ENCODE results near the gene GMPR.
"Not testable (repeated sequence)": the region's sequence is repeated elsewhere in the genome, so short reads cannot be mapped to it uniquely, and the experiment has no call there.

Gene GMPR

DNA sequence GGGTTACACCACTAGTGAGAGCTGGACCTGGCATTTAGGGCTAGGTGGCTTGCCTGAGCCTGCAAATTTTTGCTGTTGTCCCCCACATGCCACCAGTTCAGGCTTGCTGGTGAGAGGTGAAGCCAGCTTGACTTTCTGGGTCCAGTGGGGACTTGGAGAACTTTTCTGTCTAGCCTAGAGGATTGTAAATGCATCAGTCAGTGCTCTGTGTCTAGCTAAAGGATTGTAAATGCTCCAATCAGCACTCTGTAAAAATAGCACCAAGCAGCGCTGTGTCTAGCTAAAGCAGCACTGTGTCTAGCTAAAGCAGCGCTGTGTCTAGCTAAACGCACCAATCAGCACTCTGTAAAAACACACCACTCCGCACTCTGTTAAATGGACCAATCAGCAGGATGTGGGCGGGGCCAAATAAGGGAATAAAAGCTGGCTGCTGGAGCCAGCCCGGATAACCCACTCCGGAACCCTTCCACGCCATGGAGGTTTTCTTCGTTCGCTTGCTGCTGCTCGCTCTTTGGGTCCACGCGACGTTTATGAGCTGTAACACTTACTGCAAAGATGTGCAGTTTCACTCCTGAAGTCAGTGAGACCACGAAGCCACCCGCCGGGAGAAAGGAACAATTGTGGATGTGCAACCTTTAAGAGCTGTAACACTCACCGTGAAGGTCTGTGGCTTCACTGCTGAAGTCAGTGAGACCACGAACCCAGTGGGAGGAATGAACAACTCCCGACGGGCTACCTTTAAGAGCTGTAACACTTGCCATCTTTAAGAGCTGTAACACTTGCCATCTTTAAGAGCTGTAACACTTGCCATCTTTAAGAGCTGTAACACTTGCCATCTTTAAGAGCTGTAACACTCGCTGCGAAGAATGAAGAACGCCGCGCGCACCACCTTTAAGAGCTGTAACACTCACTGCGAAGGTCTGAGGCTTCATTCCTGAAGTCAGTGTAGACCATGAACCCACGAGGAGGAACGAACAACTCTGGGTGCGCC lies 27.3 kb downstream of the GMPR start:
- H3K9me3 Mint-ChIP-seq = no peaks in the 10 kb centered on the region
- no peak overlapping the region for H3K27ac Mint-ChIP-seq
- peaks cover 9% of the 10 kb centered on the region for H3K27me3 Mint-ChIP-seq
- H3K4me3 Mint-ChIP-seq = no peak overlapping the region
- ATAC-seq (ENCODE audit: low read depth) = no peak
- no peaks in the 10 kb centered on the region for H3K4me1 Mint-ChIP-seq
- DNase-seq (ENCODE audit: low spot score in 2 of 2) = no peak
- no peaks in the 10 kb centered on the region for H3K36me3 Mint-ChIP-seq

DNA sequence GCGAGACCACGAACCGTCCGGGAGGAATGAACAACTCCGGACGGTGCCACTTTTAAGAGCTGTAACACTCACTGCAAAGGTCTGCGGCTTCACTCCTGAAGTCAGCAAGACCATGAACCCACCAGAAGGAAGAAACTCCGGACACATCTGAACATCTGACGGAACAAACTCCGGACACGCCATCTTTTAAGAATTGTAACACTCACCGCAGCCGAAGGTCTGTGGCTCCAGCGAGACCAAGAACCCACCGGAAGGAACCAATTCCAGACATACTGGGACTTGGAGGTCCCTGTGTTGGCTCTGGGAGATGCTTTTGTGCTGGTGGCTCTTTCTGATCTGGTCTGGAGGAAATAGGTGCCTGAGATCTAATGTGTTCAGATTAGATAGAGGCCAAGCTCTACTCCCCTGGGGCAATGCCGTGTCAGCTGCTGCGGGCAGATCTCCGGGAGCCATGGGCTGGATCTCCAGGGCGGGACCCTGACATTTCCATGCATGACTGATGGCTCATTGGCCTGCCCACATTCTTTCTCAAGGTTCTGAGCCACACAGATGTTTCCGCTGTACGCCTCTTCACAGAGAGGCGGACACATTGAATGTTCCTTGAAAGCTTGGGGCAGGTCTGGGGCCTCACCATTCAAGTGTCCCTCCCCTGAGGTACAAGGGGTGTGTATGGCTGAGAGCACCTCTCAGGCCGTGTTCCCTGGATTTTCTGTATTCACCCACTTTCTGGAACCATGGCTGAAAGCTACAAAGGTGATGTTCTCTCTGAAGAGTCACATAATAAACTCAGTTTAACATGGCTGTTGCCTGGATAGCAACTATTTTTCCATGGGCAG lies 29.3 kb downstream of the GMPR start:
- ATAC-seq (ENCODE audit: low read depth) (peak; percentile 79), DNase-seq (ENCODE audit: low spot score in 2 of 2) (no peak)
- Mint-ChIP-seq H3K27ac (no peak overlapping the region), H3K9me3 (no peaks in the 10 kb centered on the region), H3K4me3 (no peak overlapping the region), H3K27me3 (peaks cover 9% of the 10 kb centered on the region), H3K4me1 (no peaks in the 10 kb centered on the region), H3K36me3 (no peaks in the 10 kb centered on the region)

DNA sequence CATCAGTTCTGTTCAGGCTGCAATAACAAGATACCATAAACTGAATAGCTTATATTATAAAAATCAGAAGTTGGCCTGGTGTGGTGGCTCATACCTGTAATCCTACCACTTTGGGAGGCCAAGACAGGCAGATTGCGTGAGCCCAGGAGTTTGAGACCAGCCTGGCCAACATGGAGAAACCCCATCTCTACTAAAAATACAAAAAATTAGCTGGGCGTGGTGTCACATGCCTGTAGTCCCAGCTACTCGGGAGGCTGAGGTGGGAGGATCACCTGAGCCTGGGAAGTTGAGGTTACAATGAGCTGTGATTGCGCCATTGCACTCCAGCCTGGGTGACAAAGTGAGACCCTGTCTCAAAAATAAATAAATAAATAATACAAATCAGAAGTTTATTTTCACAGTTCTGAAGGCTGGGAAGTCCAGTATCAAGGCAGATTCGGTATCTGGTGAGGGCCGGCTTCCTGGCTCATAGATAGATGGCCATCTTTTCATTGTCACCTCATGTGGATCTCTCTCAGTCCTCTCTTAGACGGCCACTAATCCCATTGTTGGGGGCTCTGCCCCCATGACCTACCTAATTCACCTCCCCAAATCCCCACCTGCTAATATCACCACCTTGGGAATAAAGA lies 31.2 kb downstream of the GMPR start:
- not testable (repeated sequence) for H3K4me3 Mint-ChIP-seq; H3K27me3 Mint-ChIP-seq; H3K9me3 Mint-ChIP-seq; H3K4me1 Mint-ChIP-seq; ATAC-seq (ENCODE audit: low read depth); DNase-seq (ENCODE audit: low spot score in 2 of 2); H3K27ac Mint-ChIP-seq; H3K36me3 Mint-ChIP-seq

DNA sequence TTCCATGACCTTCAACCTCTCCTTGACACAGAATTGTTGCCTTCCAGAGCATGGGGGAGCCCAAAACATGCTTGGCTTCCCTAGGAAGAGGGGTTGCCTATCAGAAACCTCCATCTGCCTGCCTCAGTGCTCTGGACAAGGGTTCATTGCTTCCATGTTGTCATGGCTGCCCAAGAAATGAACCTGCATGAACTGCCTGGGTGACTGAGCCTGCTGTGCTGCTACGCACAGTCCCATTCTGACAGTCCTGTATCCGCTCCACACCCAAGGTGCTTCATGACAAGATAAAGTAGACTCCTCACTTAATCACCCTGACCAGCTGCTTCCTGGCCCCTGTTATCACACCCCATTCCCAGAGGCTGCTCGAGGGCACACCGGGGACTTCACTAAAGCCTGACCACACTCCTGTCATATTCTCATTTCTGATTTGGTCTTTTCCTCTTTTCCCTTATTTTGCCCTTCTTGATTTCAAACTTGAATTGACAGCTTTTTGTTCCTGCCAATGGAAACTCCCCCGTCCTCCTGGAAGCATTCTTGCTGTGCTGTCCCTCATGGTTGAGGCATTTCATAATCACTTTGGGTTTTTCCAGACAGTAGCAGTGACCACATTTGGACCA lies 31.9 kb downstream of the GMPR start:
- peaks cover 7% of the 10 kb centered on the region for H3K4me1 Mint-ChIP-seq
- no peaks in the 10 kb centered on the region for H3K9me3 Mint-ChIP-seq
- ATAC-seq (ENCODE audit: low read depth) = no peak
- no peak for DNase-seq (ENCODE audit: low spot score in 2 of 2)
- no peak overlapping the region for H3K27ac Mint-ChIP-seq
- H3K36me3 Mint-ChIP-seq = no peaks in the 10 kb centered on the region
- H3K4me3 Mint-ChIP-seq = no peak overlapping the region
- peaks cover 5% of the 10 kb centered on the region for H3K27me3 Mint-ChIP-seq

DNA sequence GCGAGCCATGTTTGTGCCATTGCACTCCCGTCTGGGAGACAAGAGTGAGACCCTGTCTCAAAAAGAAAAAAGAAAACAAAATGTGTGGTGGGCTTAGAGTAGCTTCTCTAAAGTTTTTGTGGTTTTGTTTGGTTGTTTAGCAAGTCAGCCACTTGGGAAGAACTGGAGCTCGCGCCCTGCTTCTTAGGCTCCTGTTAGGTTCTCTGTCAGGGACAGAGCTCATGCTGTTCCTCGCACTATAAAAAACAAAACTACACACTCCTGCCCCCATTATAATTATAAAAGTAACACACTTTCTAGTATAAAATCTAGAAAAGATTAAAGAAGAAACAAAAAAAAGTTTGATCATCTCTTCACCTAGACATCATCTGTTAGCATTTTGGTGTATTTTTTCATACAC lies 33.0 kb downstream of the GMPR start:
- Mint-ChIP-seq H3K9me3 (no peaks in the 10 kb centered on the region), H3K27me3 (peaks cover 5% of the 10 kb centered on the region), H3K4me1 (peaks cover 7% of the 10 kb centered on the region), H3K4me3 (no peak overlapping the region), H3K36me3 (no peaks in the 10 kb centered on the region), H3K27ac (no peak overlapping the region)
- DNase-seq (ENCODE audit: low spot score in 2 of 2) (no peak), ATAC-seq (ENCODE audit: low read depth) (no peak)

DNA sequence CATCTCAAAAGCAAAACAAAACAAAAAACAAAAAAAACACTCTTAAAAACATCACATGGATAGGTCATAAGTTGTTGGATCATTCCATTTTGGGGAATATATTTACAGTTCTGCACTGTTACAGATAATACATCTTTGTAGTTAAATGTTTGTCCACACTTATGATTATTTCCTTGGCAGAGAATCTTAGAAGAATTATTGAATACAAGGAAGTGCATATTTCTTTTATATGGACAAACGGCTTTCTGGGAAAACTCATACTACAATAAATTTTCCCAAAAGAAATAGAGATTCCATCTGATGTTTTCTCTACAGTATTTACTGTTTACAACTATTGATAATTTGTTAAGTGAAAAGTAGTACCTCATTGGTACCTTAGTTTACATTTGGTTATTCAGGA lies 33.8 kb downstream of the GMPR start:
- H3K27ac Mint-ChIP-seq = no peak overlapping the region
- ATAC-seq (ENCODE audit: low read depth) = no peak
- H3K36me3 Mint-ChIP-seq = no peaks in the 10 kb centered on the region
- H3K9me3 Mint-ChIP-seq = no peaks in the 10 kb centered on the region
- H3K4me3 Mint-ChIP-seq = no peak overlapping the region
- DNase-seq (ENCODE audit: low spot score in 2 of 2) = no peak
- peaks cover 7% of the 10 kb centered on the region for H3K4me1 Mint-ChIP-seq
- H3K27me3 Mint-ChIP-seq = peaks cover 5% of the 10 kb centered on the region

DNA sequence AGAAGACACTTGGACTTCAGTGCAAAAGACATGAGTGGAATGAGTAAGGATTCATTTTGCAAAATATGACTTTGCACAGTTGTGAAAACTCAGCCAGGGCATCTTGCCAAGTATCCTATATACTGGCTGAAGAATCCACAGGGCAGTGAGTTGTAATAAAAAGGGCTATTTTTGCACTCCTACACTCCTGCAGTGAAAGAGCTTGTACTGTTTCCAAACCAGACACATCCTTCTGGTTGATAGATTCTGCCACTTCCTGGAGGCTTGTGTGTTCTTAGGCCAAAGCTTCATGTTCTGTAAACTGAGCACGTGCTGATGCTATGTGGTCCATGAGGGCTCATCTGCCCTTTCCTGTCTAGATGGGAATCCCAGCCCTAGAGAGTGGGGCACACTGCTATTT lies 34.9 kb downstream of the GMPR start:
- no peak overlapping the region for H3K4me3 Mint-ChIP-seq
- no peaks in the 10 kb centered on the region for H3K9me3 Mint-ChIP-seq
- ATAC-seq (ENCODE audit: low read depth) (no peak), DNase-seq (ENCODE audit: low spot score in 2 of 2) (no peak)
- H3K27me3 Mint-ChIP-seq = peaks cover 13% of the 10 kb centered on the region
- H3K36me3 Mint-ChIP-seq = no peaks in the 10 kb centered on the region
- no peak overlapping the region for H3K27ac Mint-ChIP-seq
- H3K4me1 Mint-ChIP-seq = peaks cover 7% of the 10 kb centered on the region

DNA sequence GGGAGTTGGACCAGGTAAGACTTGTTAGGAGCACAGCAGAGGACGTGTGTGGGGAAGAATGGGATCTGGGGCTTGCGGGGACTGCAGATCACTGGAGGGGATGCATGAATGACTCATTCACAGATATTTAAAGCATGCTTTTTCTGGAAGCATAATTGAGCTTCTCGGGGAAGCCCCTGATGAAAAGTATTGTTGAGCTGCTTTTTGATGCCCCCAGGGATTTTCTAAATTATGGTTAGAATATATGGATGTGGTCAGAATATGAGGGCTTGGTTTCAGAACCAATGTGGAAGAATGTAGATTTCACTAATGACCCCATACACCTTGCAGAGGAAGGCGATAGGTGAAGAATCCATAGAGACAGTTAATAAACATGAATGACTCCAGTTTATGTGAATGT lies 36.1 kb downstream of the GMPR start:
- Mint-ChIP-seq H3K27me3 (peaks cover 16% of the 10 kb centered on the region), H3K4me3 (no peak overlapping the region), H3K9me3 (no peaks in the 10 kb centered on the region), H3K36me3 (no peaks in the 10 kb centered on the region), H3K4me1 (peaks cover 7% of the 10 kb centered on the region), H3K27ac (no peak overlapping the region)
- DNase-seq (ENCODE audit: low spot score in 2 of 2) (no peak), ATAC-seq (ENCODE audit: low read depth) (no peak)

DNA sequence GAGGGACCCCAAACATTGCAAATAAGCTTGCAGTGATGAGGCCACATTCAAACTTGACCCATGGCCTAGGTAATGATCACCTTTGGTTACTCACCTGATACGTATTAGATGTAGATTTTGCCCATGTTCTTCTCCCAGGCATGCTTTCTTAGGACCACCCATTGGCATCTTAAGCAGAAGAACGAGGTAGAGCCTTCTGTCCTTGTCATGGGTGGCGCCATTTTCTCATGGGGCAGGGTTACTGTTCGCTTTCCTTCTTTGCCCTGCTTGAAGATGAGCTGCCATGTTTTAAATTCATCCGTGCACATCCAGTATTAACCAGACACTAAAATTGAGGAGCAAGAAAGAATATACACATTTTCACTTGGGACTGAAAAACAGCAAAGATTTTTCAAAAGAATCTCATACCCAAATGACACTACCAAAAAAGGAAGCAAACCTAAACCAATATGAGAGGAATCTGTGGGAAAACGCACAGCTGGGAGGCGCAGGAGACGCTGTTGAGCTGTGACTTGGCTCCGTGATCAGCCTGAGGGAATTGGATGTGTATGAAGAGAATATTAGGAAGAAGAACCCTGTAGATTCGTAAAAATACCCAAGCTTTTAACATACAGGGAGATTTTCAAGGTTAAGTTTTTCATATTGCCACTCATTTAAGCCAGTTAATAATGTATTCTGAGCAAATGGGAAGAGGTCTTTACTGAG lies 36.6 kb downstream of the GMPR start:
- Mint-ChIP-seq H3K27me3 (peaks cover 18% of the 10 kb centered on the region), H3K4me3 (no peak overlapping the region), H3K36me3 (no peaks in the 10 kb centered on the region), H3K4me1 (peaks cover 7% of the 10 kb centered on the region), H3K9me3 (no peaks in the 10 kb centered on the region), H3K27ac (no peak overlapping the region)
- ATAC-seq (ENCODE audit: low read depth) = no peak
- no peak for DNase-seq (ENCODE audit: low spot score in 2 of 2)

DNA sequence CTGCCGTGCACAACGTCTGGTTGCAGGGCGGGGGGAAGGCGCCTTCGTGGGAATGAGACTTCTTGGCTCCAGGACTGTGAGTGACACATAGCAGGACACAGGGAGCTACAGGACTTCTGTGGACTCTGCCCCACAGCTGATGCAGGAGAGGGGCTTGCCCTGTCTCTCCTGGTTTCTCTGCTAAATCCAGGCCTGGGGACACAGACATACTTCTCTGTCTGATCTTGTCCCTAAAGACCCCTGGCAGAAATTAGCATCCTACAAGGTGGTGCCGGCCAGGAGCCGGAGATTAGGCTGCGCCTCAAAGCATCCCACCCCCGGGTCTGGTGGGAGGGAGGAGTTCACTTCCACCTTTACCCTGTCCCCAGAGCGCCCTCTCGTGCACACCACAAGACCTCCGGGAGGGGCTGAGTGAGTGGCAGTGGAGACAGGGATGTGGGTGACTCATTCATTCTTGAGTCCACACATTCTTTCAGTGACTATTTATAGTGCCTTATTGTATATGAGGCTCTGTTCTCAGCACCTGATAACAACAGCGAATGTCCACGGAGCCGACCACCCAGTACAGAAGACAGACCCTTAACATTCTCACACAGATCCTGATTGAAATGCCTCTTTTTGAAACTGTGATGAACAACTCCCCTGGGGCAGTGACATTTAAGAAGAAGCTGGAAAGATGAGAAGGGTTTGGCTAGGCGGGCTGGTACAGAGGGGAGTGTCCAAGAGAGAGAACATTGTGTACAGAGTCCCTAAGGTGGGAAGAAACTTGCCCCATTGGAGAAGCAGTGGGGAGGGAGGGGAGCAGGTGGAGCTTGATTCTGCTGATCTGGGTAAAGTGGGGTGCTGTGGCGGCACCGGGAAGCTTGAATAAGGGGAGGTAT lies 39.0 kb downstream of the GMPR start:
- peak; percentile 39 for ATAC-seq (ENCODE audit: low read depth)
- H3K4me1 Mint-ChIP-seq = peaks cover 7% of the 10 kb centered on the region
- no peak for DNase-seq (ENCODE audit: low spot score in 2 of 2)
- H3K27me3 Mint-ChIP-seq = peaks cover 18% of the 10 kb centered on the region
- no peak overlapping the region for H3K27ac Mint-ChIP-seq
- no peak overlapping the region for H3K4me3 Mint-ChIP-seq
- H3K36me3 Mint-ChIP-seq = no peaks in the 10 kb centered on the region
- H3K9me3 Mint-ChIP-seq = no peaks in the 10 kb centered on the region

DNA sequence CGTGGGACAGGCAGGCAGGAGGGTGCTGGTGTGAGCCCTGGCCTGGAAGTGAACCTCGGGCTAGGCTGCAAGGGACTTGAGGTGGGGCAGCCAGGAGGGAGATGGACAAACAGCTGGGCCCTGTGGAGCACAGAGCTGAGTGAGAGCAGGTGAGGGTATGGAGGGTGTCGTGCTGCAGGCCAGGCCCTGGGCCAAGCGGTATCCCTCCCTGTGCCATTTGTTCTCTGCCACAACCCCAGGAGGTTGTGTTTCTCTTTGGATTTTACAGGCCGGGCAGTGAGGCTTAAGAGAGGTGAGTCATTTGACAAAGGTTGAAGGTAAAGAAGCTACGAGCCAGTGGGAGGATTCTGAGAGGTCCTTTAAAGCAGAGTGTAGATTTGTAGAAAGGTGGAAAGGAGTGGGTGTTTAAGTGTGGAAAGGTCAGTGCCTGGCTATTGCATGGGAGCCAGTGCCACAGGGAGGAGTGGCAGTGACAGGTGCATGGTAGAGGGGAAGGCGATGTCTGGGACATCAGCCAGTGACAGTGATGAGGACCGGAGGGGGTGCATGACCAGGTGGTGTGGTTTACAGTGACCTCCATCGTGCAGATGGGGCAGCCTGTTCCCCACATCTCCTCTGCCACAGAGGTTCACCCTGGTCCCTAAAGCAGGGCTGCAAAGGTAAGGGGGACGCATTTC lies 39.8 kb downstream of the GMPR start:
- Mint-ChIP-seq H3K4me1 (peaks cover 7% of the 10 kb centered on the region), H3K27ac (no peak overlapping the region), H3K36me3 (no peaks in the 10 kb centered on the region), H3K27me3 (peaks cover 19% of the 10 kb centered on the region), H3K9me3 (no peaks in the 10 kb centered on the region), H3K4me3 (no peak overlapping the region)
- ATAC-seq (ENCODE audit: low read depth) = no peak
- DNase-seq (ENCODE audit: low spot score in 2 of 2) = no peak

DNA sequence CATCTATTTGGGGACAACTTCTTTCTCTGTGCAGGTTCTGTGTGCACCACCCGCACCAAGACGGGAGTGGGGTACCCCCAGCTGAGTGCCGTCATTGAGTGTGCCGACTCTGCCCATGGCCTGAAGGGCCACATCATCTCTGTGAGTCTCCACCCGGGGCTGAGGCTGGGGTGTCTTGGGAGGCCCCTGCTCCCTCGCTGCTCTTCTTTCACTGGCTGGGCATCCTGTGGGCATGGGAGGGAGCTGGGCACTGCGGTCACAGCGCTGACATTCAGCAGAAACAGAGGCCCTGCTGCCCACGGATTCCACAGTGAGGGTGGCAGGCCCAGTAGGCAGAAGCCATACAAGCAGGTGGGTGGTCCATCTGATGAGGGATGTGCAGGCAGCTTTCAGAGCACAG lies 40.4 kb downstream of the GMPR start:
- Mint-ChIP-seq H3K4me3 (no peak overlapping the region), H3K4me1 (peaks cover 7% of the 10 kb centered on the region), H3K27ac (no peak overlapping the region), H3K9me3 (no peaks in the 10 kb centered on the region), H3K27me3 (peaks cover 19% of the 10 kb centered on the region), H3K36me3 (no peaks in the 10 kb centered on the region)
- DNase-seq (ENCODE audit: low spot score in 2 of 2) (no peak), ATAC-seq (ENCODE audit: low read depth) (no peak)
